ENCODE results near the gene ACTC1. TPM values are rescaled to one million over a fixed set of nuclear protein-coding genes. Genes with fewer than 3 reads are reported as not detected.

ACTC1 gene
- total and polyA plus RNA-seq, 3 donors from 2014 or later = 0.93 to 31.2 (median 1.2) TPM

- no peak for TF ChIP-seq CTCF (IDR thresholded peaks at IDR 0.05)
- intact Hi-C loops (cut with DNase I; ENCODE audit: low total_unique reads) = no loop called here
- Histone ChIP-seq H3K27me3 (no peaks in the 10 kb centered on the region), H3K36me3 (ENCODE audit: low read depth, missing control alignments) (no peaks in the 10 kb centered on the region), H3K9me3 (no peaks in the 10 kb centered on the region), H3K4me3 (no peak overlapping the region), H3K4me1 (no peaks in the 10 kb centered on the region), H3K27ac (no peak overlapping the region)
- DNase-seq = no peak
- WGBS, 2 donors = 80 to 95% methylated on average over 2 of the region's 2 CpGs
Observed at GRCh38 chr15:34786206-34786605, 9.1 kb downstream of the ACTC1 start.

- DNase-seq = peak; percentile 27
- no peak overlapping the region for H3K4me3 ChIP-seq
- intact Hi-C loops (cut with DNase I; ENCODE audit: low total_unique reads) = no loop called here
- H3K27me3 ChIP-seq = no peaks in the 10 kb centered on the region
- H3K27ac ChIP-seq = no peak overlapping the region
- no peaks in the 10 kb centered on the region for H3K9me3 ChIP-seq
- no peaks in the 10 kb centered on the region for H3K36me3 ChIP-seq (ENCODE audit: low read depth, missing control alignments)
- no peak for TF ChIP-seq CTCF (IDR thresholded peaks at IDR 0.05)
- TF ChIP-seq POLR2A (IDR thresholded peaks at IDR 0.05) = no peak
- no peaks in the 10 kb centered on the region for H3K4me1 ChIP-seq
Observed at GRCh38 chr15:34783991-34784390, 11.4 kb downstream of the ACTC1 start.

- no peaks in the 10 kb centered on the region for H3K9me3 ChIP-seq
- TF ChIP-seq POLR2A (IDR thresholded peaks at IDR 0.05) (no peak), CTCF (IDR thresholded peaks at IDR 0.05) (no peak)
- H3K27ac ChIP-seq = no peak overlapping the region
- H3K4me3 ChIP-seq = no peak overlapping the region
- WGBS, 2 donors = 86 to 92% methylated on average over 2 of the region's 2 CpGs
- no peak for DNase-seq
- H3K4me1 ChIP-seq = no peaks in the 10 kb centered on the region
- no peaks in the 10 kb centered on the region for H3K36me3 ChIP-seq (ENCODE audit: low read depth, missing control alignments)
- intact Hi-C loops (cut with DNase I; ENCODE audit: low total_unique reads) = no loop called here
- H3K27me3 ChIP-seq = no peaks in the 10 kb centered on the region
Observed at GRCh38 chr15:34783431-34783830, 11.9 kb downstream of the ACTC1 start.

GRCh38 chr15:34782901-34783300, 12.4 kb downstream of the ACTC1 start:
- Histone ChIP-seq H3K27me3 (no peaks in the 10 kb centered on the region), H3K27ac (no peak overlapping the region), H3K4me1 (no peaks in the 10 kb centered on the region), H3K4me3 (no peak overlapping the region), H3K36me3 (ENCODE audit: low read depth, missing control alignments) (no peaks in the 10 kb centered on the region), H3K9me3 (no peaks in the 10 kb centered on the region)
- no peak for TF ChIP-seq POLR2A (IDR thresholded peaks at IDR 0.05)
- no peak for TF ChIP-seq CTCF (IDR thresholded peaks at IDR 0.05)
- intact Hi-C loops (cut with DNase I; ENCODE audit: low total_unique reads) = no loop called here
- 87 to 92% methylated on average over 3 of the region's 3 CpGs for WGBS, 2 donors
- DNase-seq = no peak

- Histone ChIP-seq H3K4me3 (no peak overlapping the region), H3K4me1 (no peaks in the 10 kb centered on the region), H3K36me3 (ENCODE audit: low read depth, missing control alignments) (no peaks in the 10 kb centered on the region), H3K27me3 (no peaks in the 10 kb centered on the region), H3K9me3 (no peaks in the 10 kb centered on the region), H3K27ac (no peak overlapping the region)
- 61 to 77% methylated on average over 2 of the region's 2 CpGs for WGBS, 2 donors
- intact Hi-C loops (cut with DNase I; ENCODE audit: low total_unique reads) = no loop called here
- no peak for TF ChIP-seq CTCF (IDR thresholded peaks at IDR 0.05)
- no peak for TF ChIP-seq POLR2A (IDR thresholded peaks at IDR 0.05)
- no peak for DNase-seq
Observed at GRCh38 chr15:34780725-34781124, 14.6 kb downstream of the ACTC1 start.
